PC-9 (cell line): ENCODE measurements around the gene NINJ1.

Experiments used
- EZH2 ChIP-seq: fragments of 200-600 bp; sonication (generic); IDR thresholded peaks from 2 replicates; pipeline ENCODE4 v1.8.0; 2017; ENCODE audit warnings: antibody characterized with exemption, low read depth
- TF ChIP-seq, protein P1 (sequence below): fragments of 200-600 bp; sonication (generic); conservative IDR thresholded peaks from 2 replicates; pipeline ENCODE4 v1.6.1; 2017; ENCODE audit warnings: mixed run types, antibody characterized with exemption, mild to moderate bottlenecking, moderate library complexity

- TF ChIP-seq, protein P1, sequence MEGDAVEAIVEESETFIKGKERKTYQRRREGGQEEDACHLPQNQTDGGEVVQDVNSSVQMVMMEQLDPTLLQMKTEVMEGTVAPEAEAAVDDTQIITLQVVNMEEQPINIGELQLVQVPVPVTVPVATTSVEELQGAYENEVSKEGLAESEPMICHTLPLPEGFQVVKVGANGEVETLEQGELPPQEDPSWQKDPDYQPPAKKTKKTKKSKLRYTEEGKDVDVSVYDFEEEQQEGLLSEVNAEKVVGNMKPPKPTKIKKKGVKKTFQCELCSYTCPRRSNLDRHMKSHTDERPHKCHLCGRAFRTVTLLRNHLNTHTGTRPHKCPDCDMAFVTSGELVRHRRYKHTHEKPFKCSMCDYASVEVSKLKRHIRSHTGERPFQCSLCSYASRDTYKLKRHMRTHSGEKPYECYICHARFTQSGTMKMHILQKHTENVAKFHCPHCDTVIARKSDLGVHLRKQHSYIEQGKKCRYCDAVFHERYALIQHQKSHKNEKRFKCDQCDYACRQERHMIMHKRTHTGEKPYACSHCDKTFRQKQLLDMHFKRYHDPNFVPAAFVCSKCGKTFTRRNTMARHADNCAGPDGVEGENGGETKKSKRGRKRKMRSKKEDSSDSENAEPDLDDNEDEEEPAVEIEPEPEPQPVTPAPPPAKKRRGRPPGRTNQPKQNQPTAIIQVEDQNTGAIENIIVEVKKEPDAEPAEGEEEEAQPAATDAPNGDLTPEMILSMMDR = no peak
- TF ChIP-seq EZH2 = no peak
These were observed 11.3 kb downstream of the NINJ1 start for GRCh38 chr9:93122721-93123221.
